Esophagus squamous epithelium (tissue), 4 donors: ENCODE measurements around the gene VPS41.

ENCODE experiments used
- POLR2A ChIP-seq, 4 donors: fragments of 450-650 bp; IDR thresholded peaks; one replicate each; pipeline ENCODE4 v1.6.1; 2017; ENCODE audit warnings: antibody characterized with exemption in 4 of 4, mild to moderate bottlenecking in 4 of 4, moderate library complexity in 3 of 4
- TF ChIP-seq, protein P1 (sequence below), 6 experiments: fragments of 450-650 bp in 4 of 6; fragments of 200-600 bp in 2 of 6; sonication (generic) in 2 of 6; IDR thresholded peaks; one replicate each; pipeline ENCODE4 v1.5.1; 2016 to 2019; ENCODE audit warnings: antibody characterized with exemption in 6 of 6, mild to moderate bottlenecking in 4 of 6, moderate library complexity in 4 of 6

DNA sequence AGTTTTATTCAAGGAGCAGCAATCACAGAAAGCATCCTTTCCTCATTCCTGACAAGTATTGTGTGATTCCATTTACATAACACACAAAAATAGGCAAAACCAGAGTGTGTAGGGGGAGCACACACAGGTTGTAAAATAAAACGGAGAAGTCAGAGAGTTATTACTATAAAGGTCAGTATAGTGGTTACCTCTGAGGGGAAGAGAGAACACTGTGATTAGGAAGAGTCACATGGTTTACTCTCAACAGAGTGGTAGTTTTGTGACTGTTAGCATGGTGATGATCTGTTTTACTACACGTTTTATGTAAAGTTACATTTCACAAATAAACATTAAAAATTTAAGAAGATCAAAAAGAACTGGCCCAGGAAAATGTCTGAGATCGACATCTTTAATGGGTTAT is 74.6 kb downstream of the VPS41 start:
- TF ChIP-seq, protein P1, sequence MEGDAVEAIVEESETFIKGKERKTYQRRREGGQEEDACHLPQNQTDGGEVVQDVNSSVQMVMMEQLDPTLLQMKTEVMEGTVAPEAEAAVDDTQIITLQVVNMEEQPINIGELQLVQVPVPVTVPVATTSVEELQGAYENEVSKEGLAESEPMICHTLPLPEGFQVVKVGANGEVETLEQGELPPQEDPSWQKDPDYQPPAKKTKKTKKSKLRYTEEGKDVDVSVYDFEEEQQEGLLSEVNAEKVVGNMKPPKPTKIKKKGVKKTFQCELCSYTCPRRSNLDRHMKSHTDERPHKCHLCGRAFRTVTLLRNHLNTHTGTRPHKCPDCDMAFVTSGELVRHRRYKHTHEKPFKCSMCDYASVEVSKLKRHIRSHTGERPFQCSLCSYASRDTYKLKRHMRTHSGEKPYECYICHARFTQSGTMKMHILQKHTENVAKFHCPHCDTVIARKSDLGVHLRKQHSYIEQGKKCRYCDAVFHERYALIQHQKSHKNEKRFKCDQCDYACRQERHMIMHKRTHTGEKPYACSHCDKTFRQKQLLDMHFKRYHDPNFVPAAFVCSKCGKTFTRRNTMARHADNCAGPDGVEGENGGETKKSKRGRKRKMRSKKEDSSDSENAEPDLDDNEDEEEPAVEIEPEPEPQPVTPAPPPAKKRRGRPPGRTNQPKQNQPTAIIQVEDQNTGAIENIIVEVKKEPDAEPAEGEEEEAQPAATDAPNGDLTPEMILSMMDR (IDR thresholded peaks at IDR 0.05) = no peak
- TF ChIP-seq POLR2A (IDR thresholded peaks at IDR 0.05) = no peak
